Stimulated activated CD4-positive, alpha-beta T cell treated with anti-CD3 and anti-CD28 coated beads, Interleukin-15, amount 100 ng/mL, for 1 hour (primary cell): ENCODE data around the gene DLEC1.
A peak's percentile ranks its signal among the peaks of the same experiment; 100 is the strongest.
"Not testable (repeated sequence)": the region's sequence is repeated elsewhere in the genome, so short reads cannot be mapped to it uniquely, and the experiment has no call there.

Source experiments
- DNase-seq, 2 donors: peaks; one replicate each; pipeline ENCODE4 v3.0.0-alpha.2; 2020; ENCODE audit warnings: low read depth in 1 of 2, low spot score in 1 of 2

The DLEC1 gene

GRCh38 chr3:38017445-38018295, 21.3 kb upstream of the DLEC1 start:
- DNase-seq, result no peak

DNA sequence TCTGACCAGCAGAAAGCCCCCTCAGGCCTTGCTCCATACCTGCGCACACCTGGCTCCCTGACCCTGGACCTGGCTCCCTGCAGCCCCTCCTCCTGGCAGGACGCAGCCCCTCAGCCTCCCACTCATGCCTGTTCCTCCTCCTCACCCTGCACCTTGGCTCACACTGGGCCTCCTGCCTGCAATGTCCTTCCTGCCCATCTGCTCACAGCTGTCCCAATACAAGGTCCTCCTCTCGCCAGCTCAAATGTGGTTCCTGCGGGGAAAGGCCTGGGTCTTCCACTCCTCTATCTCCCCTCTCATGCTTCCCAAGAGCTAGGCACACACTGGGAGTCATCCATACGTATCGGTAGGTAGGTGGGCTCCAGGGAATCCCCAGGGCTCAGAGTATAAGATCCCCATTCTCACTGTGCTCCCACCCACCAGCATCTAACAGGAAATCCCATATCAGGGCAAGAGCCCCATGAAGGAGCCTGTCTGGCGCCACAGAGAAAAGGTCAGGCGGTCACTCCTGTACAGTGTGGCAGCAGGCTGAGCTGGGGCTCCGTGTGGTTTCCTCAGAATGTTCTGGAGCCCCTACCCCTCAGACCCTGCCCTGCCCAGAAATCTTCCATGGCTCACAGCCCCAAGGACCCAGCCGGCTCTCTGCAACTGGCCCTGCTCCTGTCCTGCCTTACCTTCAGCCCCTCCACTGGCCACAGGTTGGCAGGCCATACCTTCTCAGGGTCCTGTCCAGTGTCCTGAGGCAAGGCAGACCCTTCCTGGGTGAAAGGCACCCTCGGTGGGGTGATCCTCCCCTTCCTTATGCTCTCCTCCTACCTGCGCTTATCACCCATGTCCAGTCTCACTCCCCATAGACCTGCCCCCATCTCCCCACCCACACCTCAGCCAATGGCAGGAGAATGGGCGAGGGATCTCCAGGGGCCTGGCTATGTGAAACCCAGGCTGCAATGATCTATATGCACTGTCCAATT, 20.4 kb upstream of the DLEC1 start:
- no peak for DNase-seq

GRCh38 chr3:38019658-38020341, 19.2 kb upstream of the DLEC1 start:
- DNase-seq, result no peak

DNA sequence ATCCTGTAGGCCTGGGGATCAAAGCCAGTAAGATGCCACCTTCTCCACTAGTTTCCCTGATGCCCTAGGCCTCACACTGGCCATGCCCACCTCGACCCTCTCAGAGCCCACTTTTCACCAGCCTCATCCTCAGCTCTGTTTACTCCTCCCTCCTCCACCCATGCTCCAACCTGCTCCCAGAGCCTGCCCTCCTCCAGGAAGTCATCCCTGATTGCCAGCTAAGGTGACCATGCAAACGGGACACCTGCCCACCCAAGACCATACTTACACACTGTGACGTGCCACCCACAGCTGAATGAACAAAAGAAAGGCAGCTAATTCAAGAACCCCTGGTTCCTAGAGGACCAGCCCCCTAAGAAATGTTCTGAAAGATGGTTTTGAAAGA, 18.7 kb upstream of the DLEC1 start:
- DNase-seq, result no peak

DNA sequence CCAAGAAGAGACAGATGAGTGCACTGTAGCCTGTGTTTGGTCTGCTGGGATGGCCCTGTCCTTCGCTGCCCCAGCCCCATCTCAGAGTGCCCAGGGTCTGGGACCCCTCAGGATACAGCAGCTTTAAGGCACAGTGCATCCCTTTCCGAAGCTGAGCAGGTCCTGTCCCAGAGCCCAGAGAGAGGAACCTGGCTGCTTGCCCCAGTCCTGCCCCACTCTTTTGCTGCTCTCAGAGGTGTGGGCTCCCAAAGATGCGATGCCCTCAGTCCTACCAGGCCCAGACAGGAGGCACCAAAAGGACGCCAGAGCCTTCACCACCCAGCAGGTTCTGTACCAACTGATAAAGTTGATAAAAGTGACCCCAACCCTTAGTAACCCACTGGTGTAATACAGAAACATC, 17.8 kb upstream of the DLEC1 start:
- DNase-seq, result no peak

GRCh38 chr3:38022301-38022700, 16.7 kb upstream of the DLEC1 start:
- DNase-seq, result no peak

DNA sequence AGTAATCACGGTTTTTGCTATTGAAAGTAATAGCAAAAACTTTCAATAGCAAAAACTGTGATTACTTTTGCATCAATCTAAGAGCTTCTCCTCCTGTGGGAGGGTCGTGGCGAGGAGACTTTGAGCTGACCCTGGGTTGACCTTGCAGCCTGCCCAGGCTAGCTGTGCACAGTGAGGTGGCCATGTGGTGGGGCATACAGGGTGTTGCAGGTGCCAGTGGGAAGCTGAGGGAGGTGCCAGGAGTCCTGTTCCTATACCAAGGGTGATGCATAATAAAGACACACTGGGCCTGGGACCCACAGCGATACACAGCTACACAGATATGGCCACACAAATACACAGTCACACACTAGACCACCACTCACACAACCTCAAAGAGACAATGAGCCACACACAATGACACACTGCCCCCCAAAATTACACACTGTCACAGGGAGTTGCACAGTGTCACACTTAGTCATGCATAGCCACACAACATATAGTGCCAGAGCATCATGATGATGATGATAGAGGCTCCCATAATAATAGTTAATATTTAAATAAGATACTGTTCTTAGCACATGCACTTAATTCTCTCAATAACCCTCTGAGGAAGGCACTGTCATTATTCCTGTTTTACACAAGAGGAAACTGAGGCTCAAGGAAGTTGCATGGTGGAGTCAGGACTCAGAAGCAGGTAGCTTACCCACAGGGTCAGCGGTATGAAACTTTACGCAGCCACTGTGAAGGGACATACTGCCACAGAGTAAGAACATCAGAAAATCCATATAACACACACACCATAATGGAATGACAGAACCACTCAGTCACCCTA, 15.9 kb upstream of the DLEC1 start:
- DNase-seq, result no peak

DNA sequence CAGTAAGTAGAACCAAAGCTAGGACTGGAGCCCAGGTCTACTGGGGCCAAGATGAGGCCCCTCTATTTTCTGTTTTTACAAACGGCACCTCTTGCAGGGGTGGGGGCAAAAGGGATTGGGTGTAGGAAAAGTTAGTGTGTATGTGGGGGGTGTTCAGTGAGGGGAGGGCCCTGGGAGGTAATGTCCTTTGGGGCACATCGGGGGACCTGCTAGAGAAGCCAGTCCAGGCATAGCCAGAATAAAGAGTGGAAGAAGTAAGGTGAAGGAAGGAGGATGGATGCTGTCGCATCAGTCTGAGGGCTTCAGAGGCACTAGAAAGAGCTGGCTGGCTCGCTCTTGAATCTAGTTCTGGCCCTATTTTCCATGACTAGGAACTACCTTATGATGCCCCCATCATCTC, 12.2 kb upstream of the DLEC1 start:
- no peak for DNase-seq

- DNase-seq, result no peak
Observed at GRCh38 chr3:38027466-38028465, 11.2 kb upstream of the DLEC1 start.

DNA sequence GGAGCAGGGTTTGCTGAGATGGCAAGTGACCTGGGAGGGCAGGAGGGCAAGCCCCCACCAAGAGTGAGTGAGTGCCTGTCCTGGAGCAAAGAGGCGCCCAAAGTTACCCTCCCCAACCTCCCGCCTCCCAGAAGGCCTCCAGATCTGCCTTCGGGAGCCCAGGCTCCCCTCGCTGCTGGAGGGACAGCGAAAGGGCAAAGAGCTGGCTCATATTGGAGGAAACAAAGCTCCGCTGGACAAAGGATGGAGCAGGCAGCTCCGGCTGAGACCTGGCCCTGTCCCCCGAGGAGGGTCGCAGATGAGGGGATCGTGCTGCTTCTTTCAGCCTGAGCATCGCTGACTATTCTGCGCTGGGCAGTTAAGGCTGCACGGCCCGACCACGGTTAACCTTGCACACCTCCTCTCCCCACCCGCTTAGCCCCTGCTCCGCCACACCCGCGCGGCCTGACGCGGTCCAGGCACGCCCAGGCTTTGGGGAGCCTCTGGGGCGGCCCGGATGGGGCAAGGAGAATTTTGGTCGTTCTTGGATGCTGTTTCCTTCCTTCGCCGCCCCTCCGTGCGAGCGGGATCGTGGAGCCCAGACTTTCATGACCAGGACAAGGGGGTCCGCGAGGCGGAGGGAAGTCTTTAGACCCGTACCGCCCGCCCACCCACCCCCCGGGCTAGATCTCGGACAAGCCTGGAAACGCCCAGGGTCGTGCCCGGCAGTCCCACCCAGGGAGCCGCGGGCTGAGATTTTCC, 10.2 kb upstream of the DLEC1 start:
- DNase-seq, result no peak

DNA sequence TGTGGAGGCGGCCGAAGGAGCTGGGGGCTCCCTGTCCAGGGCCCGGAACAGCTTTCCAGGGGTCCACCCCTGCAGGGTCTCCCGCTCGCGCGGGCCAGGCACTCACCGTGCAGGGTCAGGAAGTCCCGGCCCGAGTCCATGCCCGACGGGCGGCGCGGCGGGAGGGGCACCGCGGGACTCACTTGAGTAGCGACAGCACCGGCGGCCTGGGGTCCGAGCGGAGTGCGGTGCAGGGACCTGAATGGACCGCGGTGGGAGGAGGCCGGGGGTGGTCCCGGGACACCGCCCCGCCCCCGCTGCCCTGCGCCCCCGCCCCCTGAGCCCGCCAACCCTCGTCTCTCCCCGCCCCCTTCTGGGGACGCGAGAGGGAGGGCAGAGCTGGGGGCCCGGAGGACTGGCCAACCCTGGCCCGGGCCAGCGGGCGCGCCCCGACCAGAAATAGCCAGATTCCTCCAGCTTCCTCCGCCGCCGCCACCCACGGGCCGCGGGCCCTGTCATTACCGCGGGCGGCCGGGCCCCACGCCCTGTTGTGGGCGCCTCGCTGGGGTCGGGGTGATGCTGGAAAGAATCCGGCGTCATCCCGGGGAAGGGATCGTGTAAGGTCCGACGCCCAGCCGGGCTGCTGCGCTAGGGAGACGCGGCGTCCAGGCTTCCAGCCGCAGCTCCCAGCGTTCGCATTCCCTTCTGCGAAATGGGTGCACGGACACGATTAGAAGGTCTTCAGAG, 9.4 kb upstream of the DLEC1 start, which contains the start of gene PLCD1:
Gene PLCD1, minus strand, starts transcription at position 243 of the 726 bp plus-strand sequence. Its CDS starts 103 bp downstream, at position 140.
- no peak for DNase-seq

DNA sequence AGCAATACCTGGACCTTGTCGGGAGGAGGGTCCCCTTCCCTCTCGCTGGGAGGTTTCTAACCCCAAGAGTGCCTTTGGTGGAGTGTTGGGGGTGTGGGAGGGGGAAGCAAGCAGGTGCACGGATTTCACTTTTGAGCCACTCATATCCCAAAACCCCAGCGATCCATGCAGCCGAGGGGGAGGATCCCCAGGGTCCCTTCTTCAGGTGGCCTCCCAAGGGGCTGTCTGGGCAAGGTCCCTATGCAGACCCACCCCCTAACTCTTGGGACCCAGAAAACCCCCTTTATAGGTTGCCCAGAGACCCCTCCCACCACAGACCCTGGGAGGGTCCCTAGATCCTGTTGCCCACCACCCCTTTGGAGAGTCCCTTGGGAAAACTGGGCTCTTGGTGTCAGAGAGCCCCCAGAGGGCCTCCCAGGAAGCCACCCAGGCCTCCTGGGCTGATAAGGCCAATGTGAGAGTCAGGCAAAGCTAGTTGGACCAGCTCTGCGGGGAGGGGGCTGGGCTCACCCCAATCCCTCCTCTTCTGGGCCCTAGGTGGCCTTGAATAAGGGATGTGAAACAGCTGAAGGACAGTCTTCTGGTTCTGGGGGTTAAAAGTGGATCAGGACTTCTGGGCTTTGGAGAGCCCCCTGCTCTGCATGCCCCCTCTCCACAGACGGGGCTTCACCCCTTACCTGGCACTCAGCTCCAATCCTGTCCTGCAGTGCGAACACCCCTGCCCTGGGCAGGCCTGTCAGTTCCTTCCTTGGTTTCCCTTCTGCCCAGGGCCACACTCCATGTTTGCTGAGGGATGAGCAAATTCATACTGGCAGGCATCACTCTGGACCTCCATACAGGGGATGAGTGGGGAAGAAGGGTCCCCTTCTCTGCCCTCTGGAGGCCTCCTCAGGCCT, 8.6 kb upstream of the DLEC1 start:
- DNase-seq, result no peak

- peak in 1 of 2 donors; percentile 33 for DNase-seq
Observed at GRCh38 chr3:38031022-38031994, 7.7 kb upstream of the DLEC1 start.

DNA sequence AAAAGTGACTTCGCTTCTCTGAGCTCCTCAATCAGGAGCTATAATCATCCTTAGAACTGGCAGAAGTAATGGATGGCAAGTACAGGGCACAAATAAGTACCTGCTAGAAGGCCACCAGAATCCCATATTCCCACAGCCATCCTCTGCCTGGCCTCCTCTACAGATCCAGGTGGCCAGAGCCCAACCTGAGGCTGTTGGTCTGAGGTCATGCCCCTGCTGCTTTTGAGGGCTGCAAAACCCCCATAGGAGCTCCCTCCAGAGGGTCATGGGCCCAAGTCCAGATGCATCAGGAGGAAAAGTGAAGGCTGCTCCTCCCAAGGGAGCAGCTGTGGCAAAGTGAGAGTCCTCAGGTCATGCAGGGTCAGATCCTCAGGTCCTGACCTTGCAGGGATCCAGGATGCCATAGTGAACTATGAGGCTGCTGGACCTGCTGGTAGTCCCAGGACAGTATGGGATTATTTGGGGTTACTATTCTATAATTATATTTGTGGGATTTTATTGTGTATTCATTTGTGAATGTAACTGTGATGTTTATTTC, 6.6 kb upstream of the DLEC1 start:
- DNase-seq, result no peak

DNA sequence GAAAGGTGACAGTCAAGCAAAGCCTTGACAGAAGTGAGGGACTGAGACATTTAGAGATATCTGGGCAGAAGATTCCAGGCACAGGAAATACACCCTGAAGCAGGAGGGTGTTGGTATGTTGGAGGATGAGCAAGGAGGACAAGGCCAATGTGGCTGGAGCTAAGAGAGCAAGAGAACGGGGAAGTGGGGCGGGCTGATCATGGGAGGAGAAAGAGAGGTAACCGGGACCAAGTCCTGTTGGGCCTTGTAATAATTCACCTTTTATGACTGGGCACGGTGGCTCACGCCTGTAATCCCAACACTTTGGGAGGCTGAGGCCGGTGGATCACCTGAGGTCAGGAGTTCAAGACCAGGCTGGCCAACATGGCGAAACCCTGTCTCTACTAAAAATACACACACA, 5.4 kb upstream of the DLEC1 start:
- DNase-seq, result not testable (repeated sequence)
